Left cardiac atrium (tissue), 4 donors: ENCODE data around the gene ZBTB12. TPM values are rescaled to one million over a fixed set of nuclear protein-coding genes. Genes with fewer than 3 reads are reported as not detected.
"Not testable (repeated sequence)": the region's sequence is repeated elsewhere in the genome, so short reads cannot be mapped to it uniquely, and the experiment has no call there.

ENCODE experiments used
- ATAC-seq, 2 donors: fragments of 200-7000 bp; cut with Tn5 transposase; one replicate each; pipeline ENCODE4 v1.9.1; 2020; ENCODE audit warnings: mild to moderate bottlenecking in 2 of 2, moderate library complexity in 2 of 2
- DNase-seq: peaks from one replicate; pipeline ENCODE4 v3.0.0-alpha.2; 2020
- intact Hi-C, 2 donors: fragments of 100-400 bp; cut with DNase I; formaldehyde crosslinking; loops; one replicate each; pipeline versions ENCODE4 v1.14.1 to v1.15.1; 2022 to 2023
- total RNA-seq, 2 donors: library from RNA; stranded (reverse); fragmentation: NEBNext Ultra II Directional; extraction: Animal tissue kit (Norgen Biotek cat#: 25700); gene quantifications; one replicate each; pipeline ENCODE4 v1.2.1, GENCODE V29; 2021
- donor health status: DM: no; HTN: yes; CAD: no.
- donor health status: DM: no; HTN: yes; CAD: no; lungs with severe emphysema.
- donor health status: DM: yes; HTN: yes; CAD: no.
- donor health status: Dilated cardiomyopathy.

The ZBTB12 gene
- total RNA-seq, 2 donors from 2014 or later: 2.5 to 4.6 TPM

GRCh38 chr6:31864123-31864562 is 37.7 kb downstream of the ZBTB12 start:
- DNase-seq, intact Hi-C loops, ATAC-seq: not testable (repeated sequence)

- intact Hi-C loops: no loop called here
- ATAC-seq (peak; percentile 98), DNase-seq (peak; percentile 100)
These were observed 39.3 kb downstream of the ZBTB12 start, which contains the start of gene NEU1 for GRCh38 chr6:31862344-31863235. TSS of gene NEU1 (minus strand) at chr6:31862821. CDS start at chr6:31862776, 45 bp downstream.

GRCh38 chr6:31861919-31862343 is 40.0 kb downstream of the ZBTB12 start:
- intact Hi-C loops: no loop called here
- DNase-seq: no peak

GRCh38 chr6:31861150-31861549 is 40.7 kb downstream of the ZBTB12 start:
- intact Hi-C loops: no loop called here
- no peak for DNase-seq
- ATAC-seq: no peak

More at GRCh38 chr6:31861919-31862343, 40.0 kb downstream of the ZBTB12 start:
- ATAC-seq: no peak

GRCh38 chr6:31860349-31860748 is 41.5 kb downstream of the ZBTB12 start:
- DNase-seq (no peak), ATAC-seq (no peak)
- intact Hi-C loops: loop anchor here in 1 of 2 donors (1.0 kb wide), 1 partner anchor 15 kb away; no protein-coding TSS in a partner anchor

GRCh38 chr6:31859923-31860322 is 42.0 kb downstream of the ZBTB12 start:
- no peak for DNase-seq
- intact Hi-C loops: loop anchor here in 1 of 2 donors (1.0 kb wide), 1 partner anchor 15 kb away; no protein-coding TSS in a partner anchor
- no peak for ATAC-seq

GRCh38 chr6:31858707-31859106 is 43.2 kb downstream of the ZBTB12 start:
- intact Hi-C loops: no loop called here
- DNase-seq (no peak), ATAC-seq (no peak)

- intact Hi-C loops, DNase-seq, ATAC-seq: not testable (repeated sequence)
These were observed 44.1 kb downstream of the ZBTB12 start for GRCh38 chr6:31857774-31858173.

GRCh38 chr6:31851980-31852718 is 49.7 kb downstream of the ZBTB12 start:
- DNase-seq, ATAC-seq, intact Hi-C loops: not testable (repeated sequence)

- intact Hi-C loops: no loop called here
- no peak for DNase-seq
- ATAC-seq: no peak
These were observed 50.4 kb downstream of the ZBTB12 start for GRCh38 chr6:31851485-31851832.

GRCh38 chr6:31850765-31851484 is 51.0 kb downstream of the ZBTB12 start:
- DNase-seq (no peak), ATAC-seq (no peak)
- intact Hi-C loops: no loop called here

Other genes starting within 250 kb of the ZBTB12 start
- gene BAG6, start 249.4 kb downstream of the ZBTB12 start, total RNA-seq: 100 to 1,000 TPM; 206 to 294 TPM
- 1 to 10 TPM; 1.4 to 1.7 TPM for gene APOM, start 246.2 kb downstream of the ZBTB12 start, total RNA-seq
- 10 to 100 TPM; 17.5 to 20.1 TPM for gene C6orf47, start 241.3 kb downstream of the ZBTB12 start, total RNA-seq
- 10 to 100 TPM; 12.3 to 15.7 TPM for gene GPANK1, start 237.1 kb downstream of the ZBTB12 start, total RNA-seq
- gene CSNK2B, start 236.0 kb downstream of the ZBTB12 start, total RNA-seq: 100 to 1,000 TPM in 1 of 2 donors, 10 to 100 TPM in 1; 84.8 to 116 TPM
- 1 to 10 TPM; 3.2 to 8.8 TPM for gene LY6G5B, start 232.1 kb downstream of the ZBTB12 start, total RNA-seq
- gene LY6G5C, start 221.0 kb downstream of the ZBTB12 start, total RNA-seq: 1 to 10 TPM; 2.2 to 2.5 TPM
- 10 to 100 TPM; 33.5 to 36.3 TPM for gene ABHD16A, start 198.8 kb downstream of the ZBTB12 start, total RNA-seq
- gene LY6G6F, start 195.2 kb downstream of the ZBTB12 start, total RNA-seq: not detected
- gene LY6G6D, start 186.7 kb downstream of the ZBTB12 start, total RNA-seq: not detected
- not detected for gene LY6G6C, start 180.3 kb downstream of the ZBTB12 start, total RNA-seq
- gene MPIG6B, start 178.7 kb downstream of the ZBTB12 start, total RNA-seq: under 1 TPM; 0.39 to 0.41 TPM
- 10 to 100 TPM; 55.6 to 56.2 TPM for gene DDAH2, start 172.8 kb downstream of the ZBTB12 start, total RNA-seq
- gene CLIC1, start 165.6 kb downstream of the ZBTB12 start, total RNA-seq: 100 to 1,000 TPM; 151 to 196 TPM
- 1 to 10 TPM; 2.6 to 3.0 TPM for gene MSH5, start 162.1 kb downstream of the ZBTB12 start, total RNA-seq
- under 1 TPM; 0.71 to 0.73 TPM for gene SAPCD1, start 139.4 kb downstream of the ZBTB12 start, total RNA-seq
- gene VWA7, start 124.8 kb downstream of the ZBTB12 start, total RNA-seq: 1 to 10 TPM; 4.8 to 6.2 TPM
- 10 to 100 TPM; 24.8 to 39.3 TPM for gene VARS1, start 106.3 kb downstream of the ZBTB12 start, total RNA-seq
- gene LSM2, start 95.1 kb downstream of the ZBTB12 start, total RNA-seq: 10 to 100 TPM; 24.3 to 29.4 TPM
- 1 to 10 TPM; 1.1 to 2.6 TPM for gene HSPA1L, start 86.8 kb downstream of the ZBTB12 start, total RNA-seq
- 100 to 1,000 TPM; 197 to 288 TPM for gene HSPA1A, start 86.5 kb downstream of the ZBTB12 start, total RNA-seq
- gene HSPA1B, start 74.3 kb downstream of the ZBTB12 start, total RNA-seq: 100 to 1,000 TPM; 142 to 192 TPM
- 10 to 100 TPM; 26.8 to 31.8 TPM for gene NEU1, start 39.3 kb downstream of the ZBTB12 start, total RNA-seq
- not detected for gene SLC44A4, start 23.1 kb downstream of the ZBTB12 start, total RNA-seq
- gene EHMT2, start 4.4 kb downstream of the ZBTB12 start, total RNA-seq: 10 to 100 TPM; 12.9 to 20.2 TPM
- gene C2, start 25.6 kb upstream of the ZBTB12 start, total RNA-seq: 10 to 100 TPM; 12.3 to 30.0 TPM
- gene CFB, start 44.0 kb upstream of the ZBTB12 start, total RNA-seq: 100 to 1,000 TPM in 1 of 2 donors, 10 to 100 TPM in 1; 50.3 to 113 TPM
- gene NELFE, start 56.9 kb upstream of the ZBTB12 start, total RNA-seq: 10 to 100 TPM; 39.8 to 53.7 TPM
- gene SKIC2, start 57.1 kb upstream of the ZBTB12 start, total RNA-seq: 10 to 100 TPM; 36.8 to 45.1 TPM
- gene DXO, start 70.1 kb upstream of the ZBTB12 start, total RNA-seq: 10 to 100 TPM; 12.8 to 20.9 TPM
- gene C4A, start 80.0 kb upstream of the ZBTB12 start, total RNA-seq: 100 to 1,000 TPM; 199 to 206 TPM
- gene C4B, start 112.7 kb upstream of the ZBTB12 start, total RNA-seq: 100 to 1,000 TPM; 177 to 235 TPM
- 10 to 100 TPM in 1 of 2 donors, 1 to 10 TPM in 1; 2.0 to 10.3 TPM for gene CYP21A2, start 136.3 kb upstream of the ZBTB12 start, total RNA-seq
- 100 to 1,000 TPM; 143 to 158 TPM for gene TNXB, start 207.3 kb upstream of the ZBTB12 start, total RNA-seq
- gene ATF6B, start 226.2 kb upstream of the ZBTB12 start, total RNA-seq: 10 to 100 TPM; 35.4 to 36.2 TPM
- gene FKBPL, start 228.2 kb upstream of the ZBTB12 start, total RNA-seq: 1 to 10 TPM; 2.6 TPM
- gene PRRT1, start 249.9 kb upstream of the ZBTB12 start, total RNA-seq: under 1 TPM; 0.77 to 0.97 TPM